Heart right ventricle (tissue), 16 donors: Measurements from ENCODE around the gene GTF2F2. TPM values are rescaled to one million over a fixed set of nuclear protein-coding genes. Genes with fewer than 3 reads are reported as not detected.

Source experiments
- ATAC-seq, 8 donors: fragments of 200-7000 bp; cut with Tn5 transposase; one replicate each; pipeline ENCODE4 v1.9.1; 2020; ENCODE audit warnings: mild to moderate bottlenecking in 8 of 8, moderate library complexity in 8 of 8, moderate number of reproducible peaks in 1 of 8
- DNase-seq, 2 donors: peaks; one replicate each; pipeline ENCODE4 v3.0.0-alpha.2; 2020
- H3K27ac ChIP-seq, 10 donors: fragments of 200-600 bp; sonication (generic) in 2 of 10; one replicate each; pipeline versions ENCODE4 v1.5.0 to v1.8.0; 2020 to 2022; ENCODE audit warnings: mild to moderate bottlenecking in 3 of 10
- H3K27me3 ChIP-seq, 7 donors: fragments of 200-600 bp; one replicate each; pipeline ENCODE4 v1.8.0; 2021 to 2022; ENCODE audit warnings: mild to moderate bottlenecking in 2 of 7
- H3K36me3 ChIP-seq, 9 donors: fragments of 200-600 bp; sonication (generic) in 1 of 9; one replicate each; pipeline versions ENCODE4 v1.5.0 to v1.8.0; 2020 to 2022; ENCODE audit warnings: mild to moderate bottlenecking in 2 of 9
- H3K4me1 ChIP-seq, 9 donors: fragments of 200-600 bp; sonication (generic) in 1 of 9; one replicate each; pipeline versions ENCODE4 v1.5.0 to v1.8.0; 2020 to 2022; ENCODE audit warnings: mild to moderate bottlenecking in 4 of 9
- H3K4me3 ChIP-seq, 10 donors: fragments of 200-600 bp; sonication (generic) in 2 of 10; one replicate each; pipeline versions ENCODE4 v1.5.0 to v1.8.0; 2020 to 2022; ENCODE audit warnings: mild to moderate bottlenecking in 7 of 10, moderate library complexity in 2 of 10
- H3K9me3 ChIP-seq, 11 donors: fragments of 200-600 bp in 10 of 11; sonication (generic) in 2 of 11; one replicate each; pipeline versions ENCODE4 v1.5.0 to v1.8.0; 2013 to 2022; ENCODE audit warnings: mild to moderate bottlenecking in 2 of 11, control low read depth in 1 of 11, moderate library complexity in 1 of 11
- WGBS, 2 donors: extraction: QIAGEN DNeasy Blood & Tissue Kit; methylation state at CpG; one replicate each; pipeline ENCODE4 v1.1.7; 2013; ENCODE audit warnings: inconsistent platforms in 1 of 2; 5-methylcytosine and 5-hydroxymethylcytosine counted together
- intact Hi-C, 10 donors: fragments of 100-400 bp; cut with DNase I; formaldehyde crosslinking; loops; one replicate each; pipeline versions ENCODE4 v1.11.1 to v1.14.2; 2022
- polyA plus RNA-seq, 2 donors: library from polyadenylated mRNA; stranded (reverse); fragments of 200-250 nt; gene quantifications; one replicate each; pipeline ENCODE4 v1.2.3, GENCODE V29; 2013
- total RNA-seq, 10 donors: library from RNA; stranded (reverse); fragmentation: NEBNext Ultra II Directional in 3 of 10; extraction: Animal tissue kit (Norgen Biotek cat#: 25700) in 3 of 10; gene quantifications; one replicate each; pipeline versions ENCODE4 v1.2.1 to v1.2.4, GENCODE V29; 2021 to 2023
- TF ChIP-seq, protein P1 (sequence below), 9 donors: fragments of 200-600 bp; sonication (generic) in 2 of 9; IDR thresholded peaks; one replicate each; pipeline versions ENCODE4 v1.5.0 to v1.8.0; 2021 to 2022; ENCODE audit warnings: antibody characterized with exemption in 9 of 9, mild to moderate bottlenecking in 5 of 9, moderate library complexity in 1 of 9
- donor health status: Arrhythmogenic right ventricular cardiomyopathy.
- donor health status: ischemic (EF 13 %, LVEDD 7.1; RV severe dilation, severe dysfunction).
- donor health status: healthy with polysubstance abuse.
- donor health status: DM: no; HTN: yes; CAD: no.
- donor health status: DM: no; HTN: no; CAD: no.
- donor health status: ischemic (EF 25% LVEDD 6.9; RV normal size, moderate dysfunction).
- donor health status: ischemic (EF 25% LVEDD 5.7; RV mildly dilated, moderate dysfunction).
- donor health status: healthy.
- donor health status: DM: yes; HTN: yes; CAD: no.
- donor health status: Ischemic cardiomyopathy.
- donor health status: ischemic (EF 35%, LVEDD 5.7; RV mildly dilated, moderate dysfunction).
- donor health status: nonischemic (EF 11% LVEDD 7.7; RV severe dilation, severe dysfunction).
- donor health status: DM: yes; HTN: yes; CAD: no.
- donor health status: PGD.
- donor health status: ischemic (EF 29% LVEDD 5.4; RV normal size, mild dysfunction).
- donor health status: nonischemic (EF 23%, LVEDD 6.1; RV moderate dilation, normal function).

GTF2F2 gene
- total and polyA plus RNA-seq, 12 donors = 15.8 to 24.9 (median 21.5) TPM

- peaks cover 18 to 100% (median 79%) of the 10 kb centered on the region in 9 donors for H3K4me1 ChIP-seq
- peak overlapping the region in 8 of 10 donors; percentile 4 to 70 (median 17) for H3K27ac ChIP-seq
- ATAC-seq = peak in 2 of 8 donors; percentile 8 to 60
- no peaks in the 10 kb centered on the region for H3K9me3 ChIP-seq
- no peaks in the 10 kb centered on the region for H3K27me3 ChIP-seq
- H3K4me3 ChIP-seq = no peak overlapping the region
- WGBS, 2 donors = 84 to 92% methylated on average over 2 of the region's 2 CpGs
- H3K36me3 ChIP-seq = peaks cover 0 to 43% (median 22%) of the 10 kb centered on the region in 9 donors
- intact Hi-C loops = no loop called here
- no peak for DNase-seq
- TF ChIP-seq, protein P1, sequence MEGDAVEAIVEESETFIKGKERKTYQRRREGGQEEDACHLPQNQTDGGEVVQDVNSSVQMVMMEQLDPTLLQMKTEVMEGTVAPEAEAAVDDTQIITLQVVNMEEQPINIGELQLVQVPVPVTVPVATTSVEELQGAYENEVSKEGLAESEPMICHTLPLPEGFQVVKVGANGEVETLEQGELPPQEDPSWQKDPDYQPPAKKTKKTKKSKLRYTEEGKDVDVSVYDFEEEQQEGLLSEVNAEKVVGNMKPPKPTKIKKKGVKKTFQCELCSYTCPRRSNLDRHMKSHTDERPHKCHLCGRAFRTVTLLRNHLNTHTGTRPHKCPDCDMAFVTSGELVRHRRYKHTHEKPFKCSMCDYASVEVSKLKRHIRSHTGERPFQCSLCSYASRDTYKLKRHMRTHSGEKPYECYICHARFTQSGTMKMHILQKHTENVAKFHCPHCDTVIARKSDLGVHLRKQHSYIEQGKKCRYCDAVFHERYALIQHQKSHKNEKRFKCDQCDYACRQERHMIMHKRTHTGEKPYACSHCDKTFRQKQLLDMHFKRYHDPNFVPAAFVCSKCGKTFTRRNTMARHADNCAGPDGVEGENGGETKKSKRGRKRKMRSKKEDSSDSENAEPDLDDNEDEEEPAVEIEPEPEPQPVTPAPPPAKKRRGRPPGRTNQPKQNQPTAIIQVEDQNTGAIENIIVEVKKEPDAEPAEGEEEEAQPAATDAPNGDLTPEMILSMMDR (IDR thresholded peaks at IDR 0.05) = no peak
These were observed 211.9 kb downstream of the GTF2F2 start for GRCh38 chr13:45332036-45332830.

DNA sequence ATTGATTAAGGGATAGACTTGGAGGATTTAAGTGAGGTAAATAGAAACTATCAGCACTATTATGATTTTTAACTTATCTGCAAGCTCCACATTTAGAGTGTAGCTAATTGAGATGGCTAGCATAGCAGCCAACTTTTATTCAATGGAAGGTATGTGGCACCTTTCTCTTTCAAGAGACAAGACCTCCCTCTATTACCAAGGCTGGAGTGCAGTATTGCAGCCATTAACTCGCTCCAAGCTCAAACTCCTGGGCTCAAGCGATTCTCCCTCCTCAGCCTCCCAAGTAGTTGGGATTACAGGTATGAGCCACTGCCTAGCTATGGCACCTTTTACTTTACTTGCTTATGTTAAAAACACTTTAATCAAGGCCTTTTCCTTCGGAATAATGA, 212.5 kb downstream of the GTF2F2 start:
- Histone ChIP-seq H3K27ac (peak overlapping the region in 3 of 10 donors; percentile 18 to 70 (median 67)), H3K4me3 (no peak overlapping the region), H3K27me3 (no peaks in the 10 kb centered on the region), H3K36me3 (peaks cover 0 to 49% (median 28%) of the 10 kb centered on the region in 9 donors), H3K4me1 (peaks cover 19 to 100% (median 84%) of the 10 kb centered on the region in 9 donors), H3K9me3 (no peaks in the 10 kb centered on the region)
- DNase-seq = no peak
- intact Hi-C loops = no loop called here
- WGBS, 2 donors = 90 to 92% methylated on average over 3 of the region's 3 CpGs
- TF ChIP-seq, protein P1 (IDR thresholded peaks at IDR 0.05) = no peak
- no peak for ATAC-seq

DNA sequence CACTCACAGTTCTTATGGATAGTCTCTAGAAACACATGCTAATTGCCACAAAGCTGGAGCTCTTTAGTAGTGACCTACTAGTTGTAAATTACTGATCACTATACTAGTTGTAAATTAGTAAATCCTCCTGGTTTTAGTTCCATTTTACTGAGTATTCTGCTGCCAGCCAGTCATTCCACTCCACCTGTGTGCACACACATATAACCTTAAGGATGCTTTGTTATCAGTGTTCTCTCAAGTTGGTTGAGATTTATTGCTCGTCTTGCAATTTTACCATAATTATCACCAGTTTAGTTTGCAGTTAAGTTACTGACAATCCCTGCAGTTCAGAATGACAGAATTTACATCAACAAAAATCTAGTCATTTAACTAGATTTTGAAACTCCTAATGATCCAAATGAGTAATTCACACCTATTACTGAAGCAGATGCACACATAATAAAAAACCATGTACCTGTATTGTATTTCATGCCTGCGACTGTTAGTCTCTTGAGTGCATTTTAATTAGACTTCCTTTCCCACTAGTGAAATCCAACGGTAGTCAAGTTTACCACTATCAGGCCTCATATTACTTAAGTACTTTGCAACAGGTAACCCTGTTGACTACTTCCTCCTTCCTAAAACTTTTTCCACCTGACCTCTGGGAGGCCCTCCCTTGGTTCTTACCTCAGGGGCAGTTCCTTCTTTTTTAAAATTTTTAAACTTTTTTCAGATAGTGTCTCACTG, 213.1 kb downstream of the GTF2F2 start:
- ATAC-seq = no peak
- Histone ChIP-seq H3K27ac (peak overlapping the region in 5 of 10 donors; percentile 16 to 70 (median 37)), H3K27me3 (no peaks in the 10 kb centered on the region), H3K4me1 (peaks cover 25 to 100% (median 87%) of the 10 kb centered on the region in 9 donors), H3K9me3 (no peaks in the 10 kb centered on the region), H3K4me3 (no peak overlapping the region), H3K36me3 (peaks cover 0 to 55% (median 34%) of the 10 kb centered on the region in 9 donors)
- intact Hi-C loops = no loop called here
- DNase-seq = no peak
- 80 to 82% methylated on average over 3 of the region's 3 CpGs for WGBS, 2 donors
- TF ChIP-seq, protein P1 (IDR thresholded peaks at IDR 0.05) = no peak

Other genes starting within 250 kb of the GTF2F2 start
- 1 to 10 TPM; 2.3 to 5.0 (median 3.2) TPM for gene NUFIP1, start 131.0 kb upstream of the GTF2F2 start, total RNA-seq
- 1 to 10 TPM; 1.5 to 2.0 TPM for gene NUFIP1, start 131.0 kb upstream of the GTF2F2 start, polyA plus RNA-seq
- gene GPALPP1, start 131.0 kb upstream of the GTF2F2 start, total RNA-seq = 10 to 100 TPM; 10.9 to 16.5 (median 13.0) TPM
- 1 to 10 TPM; 5.7 to 6.7 TPM for gene GPALPP1, start 131.0 kb upstream of the GTF2F2 start, polyA plus RNA-seq
- under 1 TPM in 1 of 10 donors, not detected in 9; 0.16 TPM for gene KCTD4, start 80.5 kb downstream of the GTF2F2 start, total RNA-seq
- under 1 TPM; 0.01 to 0.15 TPM for gene KCTD4, start 80.5 kb downstream of the GTF2F2 start, polyA plus RNA-seq
- gene TPT1, start 220.7 kb downstream of the GTF2F2 start, total RNA-seq = 1,000 to 10,000 TPM; 3,297 to 4,965 (median 3,717) TPM
- gene TPT1, start 220.7 kb downstream of the GTF2F2 start, polyA plus RNA-seq = 1,000 to 10,000 TPM; 5,417 to 6,104 TPM